Astrocyte (in vitro differentiated cells and primary cell): ENCODE data around the gene NPIPB6.

Experiments used
- EZH2 ChIP-seq: IDR thresholded peaks from 2 replicates; pipeline ENCODE4 v1.6.1; 2012; ENCODE audit warnings: mild to moderate bottlenecking, low read length, inconsistent platforms; ENCODE audit not compliant: insufficient read depth
- TF ChIP-seq, protein P1 (sequence below): IDR thresholded peaks from 2 replicates; pipeline ENCODE4 v1.5.1; 2011; ENCODE audit warnings: low read depth, mild to moderate bottlenecking, inconsistent platforms, low read length, moderate library complexity; ENCODE audit not compliant: insufficient read depth

DNA sequence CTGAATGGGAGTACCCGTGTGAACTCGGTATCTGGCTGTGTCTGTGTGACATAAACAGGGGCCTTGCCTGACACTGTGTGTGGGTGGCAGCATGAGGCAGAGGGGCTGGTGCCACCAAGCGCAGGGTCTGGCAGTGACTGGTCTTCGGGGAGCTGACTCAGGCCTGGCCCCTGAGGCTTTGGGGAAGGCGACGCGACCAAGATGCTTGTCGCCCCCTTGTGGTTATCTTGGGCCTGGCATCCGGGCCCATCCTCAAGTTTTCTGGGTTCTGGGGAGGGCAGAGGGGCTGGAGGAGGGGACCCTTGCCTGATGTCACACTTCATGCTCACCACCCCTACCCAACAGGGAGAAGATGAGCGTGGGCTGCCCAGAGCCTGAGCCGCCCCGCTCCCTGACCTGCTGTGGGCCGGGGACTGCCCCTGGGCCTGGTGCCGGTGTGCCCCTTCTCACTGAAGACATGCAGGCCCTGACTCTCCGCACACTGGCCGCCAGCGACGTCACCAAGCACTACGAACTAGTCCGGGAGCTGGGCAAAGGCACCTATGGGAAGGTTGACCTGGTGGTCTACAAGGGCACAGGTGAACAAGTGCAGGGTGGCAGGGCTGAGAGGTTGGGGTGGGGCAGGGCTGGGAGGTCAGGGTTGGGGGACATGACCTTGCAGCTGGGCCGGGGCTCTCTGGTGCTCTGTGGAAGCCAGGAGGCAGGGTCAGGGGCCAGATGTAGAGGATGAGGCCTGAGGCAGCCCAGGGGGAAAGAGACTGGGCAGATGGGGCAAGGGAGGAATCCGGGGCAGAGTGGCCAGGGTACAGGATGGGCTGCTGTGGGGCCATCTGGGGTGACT is 46.0 kb downstream of the NPIPB6 start:
- TF ChIP-seq, protein P1, sequence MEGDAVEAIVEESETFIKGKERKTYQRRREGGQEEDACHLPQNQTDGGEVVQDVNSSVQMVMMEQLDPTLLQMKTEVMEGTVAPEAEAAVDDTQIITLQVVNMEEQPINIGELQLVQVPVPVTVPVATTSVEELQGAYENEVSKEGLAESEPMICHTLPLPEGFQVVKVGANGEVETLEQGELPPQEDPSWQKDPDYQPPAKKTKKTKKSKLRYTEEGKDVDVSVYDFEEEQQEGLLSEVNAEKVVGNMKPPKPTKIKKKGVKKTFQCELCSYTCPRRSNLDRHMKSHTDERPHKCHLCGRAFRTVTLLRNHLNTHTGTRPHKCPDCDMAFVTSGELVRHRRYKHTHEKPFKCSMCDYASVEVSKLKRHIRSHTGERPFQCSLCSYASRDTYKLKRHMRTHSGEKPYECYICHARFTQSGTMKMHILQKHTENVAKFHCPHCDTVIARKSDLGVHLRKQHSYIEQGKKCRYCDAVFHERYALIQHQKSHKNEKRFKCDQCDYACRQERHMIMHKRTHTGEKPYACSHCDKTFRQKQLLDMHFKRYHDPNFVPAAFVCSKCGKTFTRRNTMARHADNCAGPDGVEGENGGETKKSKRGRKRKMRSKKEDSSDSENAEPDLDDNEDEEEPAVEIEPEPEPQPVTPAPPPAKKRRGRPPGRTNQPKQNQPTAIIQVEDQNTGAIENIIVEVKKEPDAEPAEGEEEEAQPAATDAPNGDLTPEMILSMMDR: peak; percentile 58
- TF ChIP-seq EZH2: no peak
